ENCODE data around the gene PDK3.

The PDK3 gene

GRCh38 chrX:24563291-24564010 is 98.4 kb downstream of the PDK3 start:
- DNase-seq = no peak

GRCh38 chrX:24566240-24566639 is 101.2 kb downstream of the PDK3 start:
- no peak for DNase-seq

- no peak for DNase-seq
Observed at GRCh38 chrX:24567169-24567568, 102.1 kb downstream of the PDK3 start.

GRCh38 chrX:24574743-24575142 is 109.7 kb downstream of the PDK3 start:
- peak; percentile 16 for DNase-seq

- no peak for DNase-seq
Observed at GRCh38 chrX:24575496-24575895, 110.4 kb downstream of the PDK3 start.

GRCh38 chrX:24577091-24577490 is 112.0 kb downstream of the PDK3 start:
- DNase-seq = no peak

Data from OCI-M1 (cell line).